ENCODE results near the gene PLCB1.

PLCB1 gene

DNA sequence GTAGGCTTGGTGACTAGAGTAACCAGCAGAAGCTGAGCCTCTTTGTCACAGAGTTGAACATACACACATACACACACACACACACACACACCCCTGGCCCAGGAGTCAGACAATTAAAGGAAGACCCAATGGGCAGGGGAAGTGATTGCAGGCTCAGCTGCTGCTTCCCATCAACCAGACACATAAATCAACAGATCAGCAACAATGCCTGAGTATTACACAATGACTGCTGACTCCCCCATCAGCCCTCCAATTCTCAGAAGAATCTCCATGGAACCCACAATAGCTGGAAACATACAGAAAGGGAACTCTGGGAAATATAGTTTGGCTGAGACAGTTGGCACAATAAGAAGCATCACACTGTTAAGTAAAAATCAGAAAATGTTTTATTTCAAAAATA, 666.4 kb downstream of the PLCB1 start:
- no peaks in the 10 kb centered on the region for H3K79me2 ChIP-seq (ENCODE audit: insufficient read depth, low read length)
- H3K4me1 ChIP-seq (ENCODE audit: insufficient read depth, low read length, severe bottlenecking): no peaks in the 10 kb centered on the region
- H3F3A ChIP-seq (ENCODE audit: insufficient read depth, low read length): no peaks in the 10 kb centered on the region
- H2AFZ ChIP-seq (ENCODE audit: low read length): no peak overlapping the region
- H3K9me2 ChIP-seq (ENCODE audit: low read depth, low read length): no peaks in the 10 kb centered on the region
- H3K27me3 ChIP-seq (ENCODE audit: insufficient read depth, low read length): no peaks in the 10 kb centered on the region
- H3K9me3 ChIP-seq (ENCODE audit: low read length): no peaks in the 10 kb centered on the region
- no peak for TF ChIP-seq EZH2 (IDR thresholded peaks at IDR 0.05; ENCODE audit: borderline replicate concordance, low read length)
- H4K20me1 ChIP-seq (ENCODE audit: insufficient read depth, low read length): no peaks in the 10 kb centered on the region
- H3K27ac ChIP-seq (ENCODE audit: low read depth, low read length, poor library complexity, severe bottlenecking): no peak overlapping the region
- H3K4me2 ChIP-seq (ENCODE audit: low read length): no peak overlapping the region
- no peaks in the 10 kb centered on the region for H3K36me3 ChIP-seq (ENCODE audit: insufficient read depth, low read length)
- no peak overlapping the region for H3K4me3 ChIP-seq (ENCODE audit: low read depth, low read length, poor library complexity, severe bottlenecking)
- H3K9ac ChIP-seq (ENCODE audit: low read length): no peak overlapping the region

DNA sequence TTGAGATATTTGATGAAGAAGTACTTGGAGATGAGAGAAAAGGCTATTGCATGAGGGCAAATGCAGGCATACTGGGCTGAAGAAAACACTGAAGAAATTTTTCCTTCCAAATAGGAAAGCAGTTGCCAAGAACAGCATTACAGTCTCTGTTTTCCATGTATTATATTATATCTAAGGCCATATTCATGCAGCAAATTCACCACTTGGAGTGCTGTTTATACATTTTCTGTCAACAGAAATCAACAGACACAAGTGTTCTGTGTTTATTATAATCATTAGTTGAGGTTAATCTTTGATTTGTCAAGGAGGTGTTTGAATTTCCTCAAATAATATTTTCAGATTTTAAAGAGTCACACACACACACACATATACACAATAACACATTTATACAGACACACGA, 668.0 kb downstream of the PLCB1 start:
- Histone ChIP-seq H3K9me3 (ENCODE audit: low read length) (no peaks in the 10 kb centered on the region), H3K4me1 (ENCODE audit: insufficient read depth, low read length, severe bottlenecking) (no peaks in the 10 kb centered on the region), H3K36me3 (ENCODE audit: insufficient read depth, low read length) (no peaks in the 10 kb centered on the region), H3K9me2 (ENCODE audit: low read depth, low read length) (no peaks in the 10 kb centered on the region), H3K4me2 (ENCODE audit: low read length) (no peak overlapping the region), H3K9ac (ENCODE audit: low read length) (no peak overlapping the region), H3K27me3 (ENCODE audit: insufficient read depth, low read length) (no peaks in the 10 kb centered on the region), H3F3A (ENCODE audit: insufficient read depth, low read length) (no peaks in the 10 kb centered on the region), H2AFZ (ENCODE audit: low read length) (no peak overlapping the region), H3K27ac (ENCODE audit: low read depth, low read length, poor library complexity, severe bottlenecking) (no peak overlapping the region), H3K79me2 (ENCODE audit: insufficient read depth, low read length) (no peaks in the 10 kb centered on the region), H3K4me3 (ENCODE audit: low read depth, low read length, poor library complexity, severe bottlenecking) (no peak overlapping the region), H4K20me1 (ENCODE audit: insufficient read depth, low read length) (no peaks in the 10 kb centered on the region)
- TF ChIP-seq EZH2 (IDR thresholded peaks at IDR 0.05; ENCODE audit: borderline replicate concordance, low read length): no peak
- TF ChIP-seq, protein P1, sequence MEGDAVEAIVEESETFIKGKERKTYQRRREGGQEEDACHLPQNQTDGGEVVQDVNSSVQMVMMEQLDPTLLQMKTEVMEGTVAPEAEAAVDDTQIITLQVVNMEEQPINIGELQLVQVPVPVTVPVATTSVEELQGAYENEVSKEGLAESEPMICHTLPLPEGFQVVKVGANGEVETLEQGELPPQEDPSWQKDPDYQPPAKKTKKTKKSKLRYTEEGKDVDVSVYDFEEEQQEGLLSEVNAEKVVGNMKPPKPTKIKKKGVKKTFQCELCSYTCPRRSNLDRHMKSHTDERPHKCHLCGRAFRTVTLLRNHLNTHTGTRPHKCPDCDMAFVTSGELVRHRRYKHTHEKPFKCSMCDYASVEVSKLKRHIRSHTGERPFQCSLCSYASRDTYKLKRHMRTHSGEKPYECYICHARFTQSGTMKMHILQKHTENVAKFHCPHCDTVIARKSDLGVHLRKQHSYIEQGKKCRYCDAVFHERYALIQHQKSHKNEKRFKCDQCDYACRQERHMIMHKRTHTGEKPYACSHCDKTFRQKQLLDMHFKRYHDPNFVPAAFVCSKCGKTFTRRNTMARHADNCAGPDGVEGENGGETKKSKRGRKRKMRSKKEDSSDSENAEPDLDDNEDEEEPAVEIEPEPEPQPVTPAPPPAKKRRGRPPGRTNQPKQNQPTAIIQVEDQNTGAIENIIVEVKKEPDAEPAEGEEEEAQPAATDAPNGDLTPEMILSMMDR (IDR thresholded peaks at IDR 0.05; ENCODE audit: low read length): no peak

DNA sequence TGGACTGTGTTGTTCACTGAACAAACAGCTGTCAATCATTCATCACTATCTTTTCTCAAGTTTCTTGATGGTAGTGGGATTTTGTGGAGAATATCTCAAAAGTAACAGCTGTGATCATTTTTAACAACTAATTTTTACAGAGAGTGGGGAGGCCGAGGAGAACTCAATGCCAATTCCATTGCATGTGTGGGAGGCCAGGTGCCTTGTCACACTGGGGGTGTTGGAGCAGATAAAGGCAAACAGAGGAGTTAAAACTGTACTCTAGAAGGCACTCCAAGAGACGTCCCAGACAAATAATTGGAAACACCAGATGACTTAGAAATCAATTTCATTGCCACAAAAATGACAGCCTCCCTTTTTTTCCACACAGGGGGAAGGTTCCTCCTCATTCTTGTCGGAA, 669.6 kb downstream of the PLCB1 start:
- H3F3A ChIP-seq (ENCODE audit: insufficient read depth, low read length): no peaks in the 10 kb centered on the region
- H3K36me3 ChIP-seq (ENCODE audit: insufficient read depth, low read length): no peaks in the 10 kb centered on the region
- no peaks in the 10 kb centered on the region for H3K79me2 ChIP-seq (ENCODE audit: insufficient read depth, low read length)
- no peaks in the 10 kb centered on the region for H3K4me1 ChIP-seq (ENCODE audit: insufficient read depth, low read length, severe bottlenecking)
- no peak overlapping the region for H3K4me3 ChIP-seq (ENCODE audit: low read depth, low read length, poor library complexity, severe bottlenecking)
- H3K4me2 ChIP-seq (ENCODE audit: low read length): no peak overlapping the region
- H3K27ac ChIP-seq (ENCODE audit: low read depth, low read length, poor library complexity, severe bottlenecking): no peak overlapping the region
- TF ChIP-seq EZH2 (IDR thresholded peaks at IDR 0.05; ENCODE audit: borderline replicate concordance, low read length): no peak
- H4K20me1 ChIP-seq (ENCODE audit: insufficient read depth, low read length): no peaks in the 10 kb centered on the region
- no peaks in the 10 kb centered on the region for H3K9me2 ChIP-seq (ENCODE audit: low read depth, low read length)
- H2AFZ ChIP-seq (ENCODE audit: low read length): no peak overlapping the region
- H3K9ac ChIP-seq (ENCODE audit: low read length): no peak overlapping the region
- H3K9me3 ChIP-seq (ENCODE audit: low read length): no peaks in the 10 kb centered on the region
- H3K27me3 ChIP-seq (ENCODE audit: insufficient read depth, low read length): no peaks in the 10 kb centered on the region

DNA sequence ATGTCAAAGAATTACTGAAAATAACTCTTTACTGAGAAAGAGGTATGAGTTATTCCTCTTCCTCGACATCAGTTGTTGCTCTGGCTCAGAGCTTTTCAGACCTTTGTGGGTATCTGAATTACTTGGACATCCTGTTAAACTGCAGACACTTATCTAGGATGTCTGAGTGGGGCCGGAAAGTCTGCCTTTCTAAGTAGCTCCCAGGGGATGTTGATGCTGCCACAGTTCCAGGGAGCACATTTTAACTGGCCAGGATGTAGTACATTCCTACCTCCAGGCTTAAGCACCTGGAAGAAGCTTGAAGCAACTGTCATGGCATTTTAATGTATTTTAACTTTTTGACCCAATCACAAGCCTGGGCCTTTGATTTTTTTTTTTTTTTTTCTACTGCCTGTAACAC, 671.0 kb downstream of the PLCB1 start:
- no peak for TF ChIP-seq EZH2 (IDR thresholded peaks at IDR 0.05; ENCODE audit: borderline replicate concordance, low read length)
- TF ChIP-seq, protein P1 (IDR thresholded peaks at IDR 0.05; ENCODE audit: low read length): no peak
- H3K9me3 ChIP-seq (ENCODE audit: low read length): no peaks in the 10 kb centered on the region

More for the DNA sequence above, 671.0 kb downstream of the PLCB1 start:
- H3K9me2 ChIP-seq (ENCODE audit: low read depth, low read length): no peaks in the 10 kb centered on the region
- H3K4me3 ChIP-seq (ENCODE audit: low read depth, low read length, poor library complexity, severe bottlenecking): no peak overlapping the region
- H3K4me2 ChIP-seq (ENCODE audit: low read length): no peak overlapping the region
- H3K4me1 ChIP-seq (ENCODE audit: insufficient read depth, low read length, severe bottlenecking): no peaks in the 10 kb centered on the region
- H3K79me2 ChIP-seq (ENCODE audit: insufficient read depth, low read length): no peaks in the 10 kb centered on the region
- H3K27me3 ChIP-seq (ENCODE audit: insufficient read depth, low read length): no peaks in the 10 kb centered on the region
- no peaks in the 10 kb centered on the region for H3K36me3 ChIP-seq (ENCODE audit: insufficient read depth, low read length)
- H3F3A ChIP-seq (ENCODE audit: insufficient read depth, low read length): no peaks in the 10 kb centered on the region
- H3K9ac ChIP-seq (ENCODE audit: low read length): no peak overlapping the region
- H3K27ac ChIP-seq (ENCODE audit: low read depth, low read length, poor library complexity, severe bottlenecking): no peak overlapping the region
- no peaks in the 10 kb centered on the region for H4K20me1 ChIP-seq (ENCODE audit: insufficient read depth, low read length)
- no peak overlapping the region for H2AFZ ChIP-seq (ENCODE audit: low read length)
